T-helper 2 cell treated with Interferon-gamma antibody and Interleukin-4, amounts not matched to agents 5 μg/mL and 100 μg/mL, for 36 hours (primary cell): ENCODE measurements around the gene POLR3E.
"Not testable (repeated sequence)": the region's sequence is repeated elsewhere in the genome, so short reads cannot be mapped to it uniquely, and the experiment has no call there.

Source experiments
- DNase-seq: peaks from one replicate; pipeline ENCODE4 v3.0.0; 2021; ENCODE audit warnings: low spot score
- H3K27ac Mint-ChIP-seq: one replicate; pipeline ENCODE4 v1.8.0; 2021; ENCODE audit warnings: mild to moderate bottlenecking, mixed read lengths
- H3K27me3 Mint-ChIP-seq: one replicate; pipeline ENCODE4 v1.8.0; 2021; ENCODE audit warnings: low read depth, mixed read lengths
- H3K36me3 Mint-ChIP-seq: one replicate; pipeline ENCODE4 v1.8.0; 2021; ENCODE audit warnings: low read depth, mixed read lengths
- H3K4me1 Mint-ChIP-seq: one replicate; pipeline ENCODE4 v1.8.0; 2021; ENCODE audit warnings: low read depth, mixed read lengths
- H3K4me3 Mint-ChIP-seq: one replicate; pipeline ENCODE4 v1.8.0; 2022; ENCODE audit warnings: mild to moderate bottlenecking, moderate library complexity, mixed read lengths
- H3K9me3 Mint-ChIP-seq: one replicate; pipeline ENCODE4 v1.8.0; 2021; ENCODE audit warnings: mixed read lengths

POLR3E gene

GRCh38 chr16:22299036-22299435, 1.8 kb downstream of the POLR3E start:
- Mint-ChIP-seq H3K27ac (peak overlapping the region; percentile 98), H3K4me3 (peak overlapping the region; percentile 95), H3K9me3 (no peaks in the 10 kb centered on the region), H3K27me3 (peaks cover 4% of the 10 kb centered on the region), H3K36me3 (peaks cover 31% of the 10 kb centered on the region), H3K4me1 (peaks cover 27% of the 10 kb centered on the region)
- no peak for DNase-seq

- Mint-ChIP-seq H3K36me3 (peaks cover 35% of the 10 kb centered on the region), H3K4me3 (peak overlapping the region; percentile 28), H3K27me3 (peaks cover 4% of the 10 kb centered on the region), H3K4me1 (peaks cover 27% of the 10 kb centered on the region), H3K9me3 (no peaks in the 10 kb centered on the region), H3K27ac (peak overlapping the region; percentile 18)
- DNase-seq, result peak; percentile 33
Measured at GRCh38 chr16:22300427-22301071, 3.3 kb downstream of the POLR3E start.

- not testable (repeated sequence) for H3K27ac Mint-ChIP-seq, H3K27me3 Mint-ChIP-seq, H3K9me3 Mint-ChIP-seq, H3K4me3 Mint-ChIP-seq, DNase-seq
- H3K36me3 Mint-ChIP-seq, result peaks cover 36% of the 10 kb centered on the region
- H3K4me1 Mint-ChIP-seq, result peaks cover 23% of the 10 kb centered on the region
Measured at GRCh38 chr16:22301423-22301822, 4.2 kb downstream of the POLR3E start.

GRCh38 chr16:22302776-22303363, 5.7 kb downstream of the POLR3E start:
- Mint-ChIP-seq H3K27me3 (no peaks in the 10 kb centered on the region), H3K9me3 (no peaks in the 10 kb centered on the region), H3K36me3 (peaks cover 34% of the 10 kb centered on the region), H3K4me3 (no peak overlapping the region), H3K27ac (no peak overlapping the region), H3K4me1 (peaks cover 22% of the 10 kb centered on the region)
- DNase-seq, result no peak

- Mint-ChIP-seq H3K4me3 (no peak overlapping the region), H3K9me3 (no peaks in the 10 kb centered on the region), H3K4me1 (peaks cover 13% of the 10 kb centered on the region), H3K36me3 (peaks cover 35% of the 10 kb centered on the region), H3K27me3 (no peaks in the 10 kb centered on the region), H3K27ac (no peak overlapping the region)
- DNase-seq, result no peak
Measured at GRCh38 chr16:22304411-22304810, 7.2 kb downstream of the POLR3E start.

GRCh38 chr16:22306788-22307187, 9.6 kb downstream of the POLR3E start:
- peaks cover 25% of the 10 kb centered on the region for H3K36me3 Mint-ChIP-seq
- no peak overlapping the region for H3K27ac Mint-ChIP-seq
- no peaks in the 10 kb centered on the region for H3K9me3 Mint-ChIP-seq

GRCh38 chr16:22307838-22308237, 10.6 kb downstream of the POLR3E start:
- peaks cover 25% of the 10 kb centered on the region for H3K36me3 Mint-ChIP-seq
- H3K9me3 Mint-ChIP-seq, result no peaks in the 10 kb centered on the region
- DNase-seq, result no peak
- no peaks in the 10 kb centered on the region for H3K27me3 Mint-ChIP-seq
- no peaks in the 10 kb centered on the region for H3K4me1 Mint-ChIP-seq
- H3K27ac Mint-ChIP-seq, result no peak overlapping the region
- no peak overlapping the region for H3K4me3 Mint-ChIP-seq

More at GRCh38 chr16:22306788-22307187, 9.6 kb downstream of the POLR3E start:
- no peak for DNase-seq
- peaks cover 2% of the 10 kb centered on the region for H3K4me1 Mint-ChIP-seq
- no peaks in the 10 kb centered on the region for H3K27me3 Mint-ChIP-seq
- no peak overlapping the region for H3K4me3 Mint-ChIP-seq

- Mint-ChIP-seq H3K27me3 (no peaks in the 10 kb centered on the region), H3K36me3 (peaks cover 24% of the 10 kb centered on the region), H3K4me3 (no peak overlapping the region), H3K27ac (no peak overlapping the region), H3K9me3 (no peaks in the 10 kb centered on the region), H3K4me1 (no peaks in the 10 kb centered on the region)
- DNase-seq, result no peak
Measured at GRCh38 chr16:22308824-22309520, 11.8 kb downstream of the POLR3E start.

GRCh38 chr16:22311520-22311919, 14.3 kb downstream of the POLR3E start:
- Mint-ChIP-seq H3K4me3 (no peak overlapping the region), H3K27ac (no peak overlapping the region)

GRCh38 chr16:22312897-22313781, 15.9 kb downstream of the POLR3E start:
- no peak for DNase-seq
- Mint-ChIP-seq H3K4me1 (no peaks in the 10 kb centered on the region), H3K27me3 (no peaks in the 10 kb centered on the region), H3K4me3 (no peak overlapping the region), H3K36me3 (peaks cover 34% of the 10 kb centered on the region), H3K27ac (peak overlapping the region; percentile 10), H3K9me3 (no peaks in the 10 kb centered on the region)

More at GRCh38 chr16:22311520-22311919, 14.3 kb downstream of the POLR3E start:
- Mint-ChIP-seq H3K9me3 (no peaks in the 10 kb centered on the region), H3K27me3 (no peaks in the 10 kb centered on the region), H3K4me1 (no peaks in the 10 kb centered on the region), H3K36me3 (peaks cover 29% of the 10 kb centered on the region)
- DNase-seq, result no peak

GRCh38 chr16:22313876-22314470, 16.8 kb downstream of the POLR3E start:
- Mint-ChIP-seq H3K4me3 (no peak overlapping the region), H3K27ac (no peak overlapping the region), H3K36me3 (peaks cover 35% of the 10 kb centered on the region), H3K9me3 (no peaks in the 10 kb centered on the region), H3K27me3 (no peaks in the 10 kb centered on the region), H3K4me1 (no peaks in the 10 kb centered on the region)
- DNase-seq, result no peak

- Mint-ChIP-seq H3K4me1 (no peaks in the 10 kb centered on the region), H3K4me3 (no peak overlapping the region), H3K27me3 (no peaks in the 10 kb centered on the region), H3K36me3 (peaks cover 38% of the 10 kb centered on the region), H3K27ac (no peak overlapping the region), H3K9me3 (no peaks in the 10 kb centered on the region)
- DNase-seq, result no peak
Measured at GRCh38 chr16:22314661-22315626, 17.7 kb downstream of the POLR3E start.
